Ecto neural progenitor cell (in vitro differentiated cells): Measurements from ENCODE around the gene SPIC.

ENCODE experiments used
- DNase-seq: peaks from one replicate; pipeline ENCODE4 v3.0.0-alpha.2; 2018; ENCODE audit warnings: low spot score

SPIC gene

DNA sequence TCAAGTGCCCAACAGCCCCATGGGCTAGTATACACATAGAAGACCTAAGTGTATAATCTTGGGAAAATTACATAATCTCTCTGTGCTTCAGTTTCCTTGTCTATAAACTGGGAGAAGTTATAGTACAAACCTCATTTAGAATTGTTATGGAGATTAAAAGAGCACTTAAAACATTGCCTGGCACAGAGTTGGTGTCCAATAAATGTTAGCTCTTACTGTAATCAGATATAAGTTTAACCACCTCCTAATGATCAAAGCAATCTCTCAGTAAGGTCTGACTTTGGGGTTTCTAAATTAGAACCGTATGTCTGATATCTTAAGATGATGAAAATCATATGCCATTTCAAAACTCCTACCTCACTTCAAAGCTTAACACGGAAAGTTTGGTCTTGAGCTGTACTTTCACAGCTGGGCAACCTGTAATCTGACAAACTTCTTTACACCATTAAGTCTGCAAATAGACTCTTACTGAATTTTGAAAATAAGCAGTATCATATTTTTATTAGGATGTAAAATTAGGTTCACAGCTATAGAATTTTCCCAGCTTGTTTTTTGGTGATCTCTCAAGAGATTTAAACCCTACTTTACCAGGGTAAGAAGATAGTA lies 61.0 kb downstream of the SPIC start:
- DNase-seq = no peak
